HepG2 (cell line): ENCODE measurements around the gene HELZ. TPM values are rescaled to one million over a fixed set of nuclear protein-coding genes. Genes with fewer than 3 reads are reported as not detected.

Experiments
- ATAC-seq: fragments of 200-7000 bp; cut with Tn5 transposase; 3 replicates; pipeline ENCODE4 v1.9.1; 2020; ENCODE audit warnings: mild to moderate bottlenecking, moderate library complexity
- BruUV-seq: library from RNA; stranded (reverse); fragments of 400-500 nt; replicated peaks from 2 replicates; lab custom pipeline; 2021; lab: Mats Ljungman, UMichigan
- CTCF ChIA-PET: fragments of 300-600 bp; formaldehyde crosslinking; extraction: SDS; loops from one replicate; lab custom pipeline; 2021; ENCODE audit warnings: low total read pairs, inconsistent platforms, low intra/inter-chr PET ratio; lab: Yijun Ruan, JAX
- POLR2A ChIA-PET: fragments of 350-600 bp; sonication (Branson Sonifier 250); formaldehyde crosslinking; loops from one replicate; lab custom pipeline; 2020; ENCODE audit warnings: antibody characterized with exemption, inconsistent platforms; lab: Yijun Ruan, JAX
- DNase-seq: peaks from one replicate; pipeline ENCODE4 v3.0.0-alpha.2; 2015; ENCODE audit warnings: low spot score
- FAIRE-seq: peaks from 3 replicates; lab custom pipeline; 2011; peaks lifted over from hg19 to GRCh38; lab: Jason Lieb, UNC
- H2AFZ ChIP-seq: one replicate; pipeline ENCODE4 v1.6.1; 2011; ENCODE audit warnings: low read length, inconsistent platforms
- H3K27ac ChIP-seq: fragments of 300-600 bp; 3 replicates; pipeline ENCODE4 v1.8.0; 2011; ENCODE audit warnings: mixed run types, mild to moderate bottlenecking, mixed read lengths, low read length, inconsistent platforms; ENCODE audit not compliant: insufficient read depth; ENCODE audit errors: extremely low read length
- H3K27me3 ChIP-seq, 2 experiments: fragments of 200-600 bp in 1 of 2; 2 replicates in 1 of 2; 3 replicates in 1 of 2; pipeline versions ENCODE4 v1.6.0 to v1.8.0; 2011; ENCODE audit warnings: low read length in 2 of 2, mild to moderate bottlenecking in 2 of 2, moderate library complexity in 2 of 2, inconsistent platforms in 1 of 2; ENCODE audit not compliant: insufficient read depth in 2 of 2, control insufficient read depth in 1 of 2
- H3K36me3 ChIP-seq, 2 experiments: fragments of 200-600 bp in 1 of 2; replicated peaks in 1 of 2; 2 replicates in 1 of 2; 3 replicates in 1 of 2; pipeline versions ENCODE4 v1.5.1 to v1.8.0; 2011; ENCODE audit warnings: low read length in 2 of 2, inconsistent platforms in 1 of 2; ENCODE audit not compliant: insufficient read depth in 2 of 2, control insufficient read depth in 1 of 2
- H3K4me1 ChIP-seq: 2 replicates; pipeline ENCODE4 v1.5.1; 2012; ENCODE audit warnings: low read length, inconsistent platforms; ENCODE audit not compliant: insufficient read depth
- H3K4me2 ChIP-seq: 2 replicates; pipeline ENCODE4 v1.6.0; 2011; ENCODE audit warnings: low read depth, low read length, inconsistent platforms
- H3K4me3 ChIP-seq, 3 experiments: fragments of 200-600 bp in 1 of 3; sonication (generic), shearing (Covaris generic) in 1 of 3; replicated peaks in 1 of 3; 2 replicates each; pipeline ENCODE4 v1.5.1; 2011 to 2016; ENCODE audit warnings: low read length in 3 of 3, inconsistent platforms in 2 of 3, low read depth in 2 of 3, mild to moderate bottlenecking in 2 of 3, control low read depth in 1 of 3, mixed read lengths in 1 of 3; ENCODE audit not compliant: insufficient read depth in 1 of 3
- H3K79me2 ChIP-seq: one replicate; pipeline ENCODE4 v1.6.1; 2011; ENCODE audit warnings: low read length, inconsistent platforms; ENCODE audit not compliant: insufficient read depth
- H3K9ac ChIP-seq: 2 replicates; pipeline ENCODE4 v1.6.0; 2011; ENCODE audit warnings: mild to moderate bottlenecking, low read depth, low read length, inconsistent platforms; ENCODE audit not compliant: insufficient read depth
- H3K9me3 ChIP-seq: 2 replicates; pipeline ENCODE4 v1.5.1; 2012; ENCODE audit warnings: mild to moderate bottlenecking, low read length
- H4K20me1 ChIP-seq: 2 replicates; pipeline ENCODE4 v1.6.0; 2011; ENCODE audit warnings: inconsistent platforms, mild to moderate bottlenecking, low read length, moderate library complexity; ENCODE audit not compliant: insufficient read depth
- CEBPB ChIP-seq: IDR thresholded peaks from 2 replicates; pipeline ENCODE4 v1.6.1; 2011; ENCODE audit warnings: low read depth, low read length, improper control_type of control experiment, borderline replicate concordance
- CEBPG ChIP-seq: IDR thresholded peaks from 2 replicates; pipeline ENCODE4 v1.6.1; 2016
- E2F2 ChIP-seq: sonication (generic); formaldehyde crosslinking; IDR thresholded peaks from 2 replicates; pipeline ENCODE4 v1.4.0; 2020; ENCODE audit warnings: missing genetic modification reagents, borderline replicate concordance
- E2F5 ChIP-seq: sonication (generic); formaldehyde crosslinking; conservative IDR thresholded peaks from 2 replicates; pipeline ENCODE4 v1.4.0; 2020; ENCODE audit warnings: missing genetic modification reagents
- HMG20B ChIP-seq: conservative IDR thresholded peaks from 2 replicates; pipeline ENCODE4 v1.6.1; 2016; ENCODE audit warnings: missing genetic modification reagents, missing compliant biosample characterization
- HNF4G ChIP-seq, 2 experiments: sonication (generic) in 1 of 2; formaldehyde crosslinking in 1 of 2; IDR thresholded peaks; 2 replicates each; pipeline versions ENCODE4 v1.4.0 to v1.6.1; 2011 to 2020; ENCODE audit warnings: borderline replicate concordance in 2 of 2, low read depth in 2 of 2, mild to moderate bottlenecking in 2 of 2, low read length in 1 of 2, missing genetic modification reagents in 1 of 2, moderate library complexity in 1 of 2
- POLR2A ChIP-seq, 2 experiments: IDR thresholded peaks; 2 replicates each; pipeline ENCODE4 v1.6.1; 2011; ENCODE audit warnings: low read depth in 2 of 2, low read length in 2 of 2, mild to moderate bottlenecking in 1 of 2, moderate library complexity in 1 of 2; ENCODE audit not compliant: insufficient read depth in 1 of 2
- SNAPC2 ChIP-seq: sonication (generic); formaldehyde crosslinking; IDR thresholded peaks from 2 replicates; pipeline ENCODE4 v1.8.1; 2022; ENCODE audit warnings: mild to moderate bottlenecking, missing genetic modification reagents
- SRSF1 ChIP-seq: fragments of 200-400 bp; formaldehyde crosslinking; optimal IDR thresholded peaks from 2 replicates; pipeline ENCODE3; 2017; ENCODE audit warnings: mild to moderate bottlenecking, low read depth, low read length, moderate library complexity
- TP53 ChIP-seq: sonication (generic); formaldehyde crosslinking; conservative IDR thresholded peaks from 2 replicates; pipeline ENCODE4 v1.4.0; 2020; ENCODE audit warnings: missing genetic modification reagents
- ZNF30 ChIP-seq: sonication (generic); formaldehyde crosslinking; IDR thresholded peaks from 2 replicates; pipeline ENCODE4 v1.5.0; 2020; ENCODE audit warnings: mild to moderate bottlenecking, missing genetic modification reagents
- ZNF616 ChIP-seq: sonication (generic); formaldehyde crosslinking; IDR thresholded peaks from 2 replicates; pipeline ENCODE4 v1.5.0; 2020; ENCODE audit warnings: low read depth, mild to moderate bottlenecking, missing genetic modification reagents
- ZNF724P ChIP-seq: sonication (generic); formaldehyde crosslinking; IDR thresholded peaks from 2 replicates; pipeline ENCODE4 v1.8.0; 2022; ENCODE audit warnings: missing genetic modification reagents, borderline replicate concordance
- whole genome bisulfite sequencing: methylation state at CpG from one replicate; pipeline ENCODE4 v1.1.6; 2017; ENCODE audit warnings: low lambda C conversion rate; 5-methylcytosine and 5-hydroxymethylcytosine counted together
- in situ Hi-C: cut with HindIII; loops from 2 replicates; pipeline ENCODE4 v1.10.0; 2017; ENCODE audit warnings: low pct_unique_long_range_greater_than_20kb; ENCODE audit not compliant: extremely low pct_ligation_motif_present
- intact Hi-C: fragments of 100-400 bp; cut with micrococcal nuclease; formaldehyde crosslinking; loops from one replicate; pipeline ENCODE4 v1.10.0; 2022; ENCODE audit not compliant: unreplicated experiment
- polyA plus RNA-seq, 8 experiments: library from polyadenylated mRNA; depleted of rRNA in 3 of 8; stranded (reverse) in 7 of 8; unstranded in 1 of 8; fragments of >200 nt; fragmentation: Illumina TruSeq in 4 of 8; extraction: Trizol in 4 of 8; gene quantifications; 2 replicates each; pipeline versions ENCODE4 v1.2.1 to v1.2.3, GENCODE V29; 2011 to 2016; ENCODE audit warnings: low read depth in 4 of 8, missing spikeins in 1 of 8, mixed read lengths in 1 of 8; ENCODE audit not compliant: insufficient read depth in 1 of 8
- total RNA-seq, 5 experiments: library from RNA; depleted of rRNA; stranded (reverse); fragments of >200 nt; fragmentation: Illumina TruSeq; extraction: Trizol; gene quantifications; 2 replicates each; pipeline ENCODE4 v1.2.3, GENCODE V29; 2016; ENCODE audit warnings: low read depth in 1 of 5

Gene HELZ
- total and polyA plus RNA-seq, 2 of the 13 experiments (the other 11 are each of a cell fraction or from before 2014, with no cell fraction given) = 35.3 to 52.4 TPM

DNA sequence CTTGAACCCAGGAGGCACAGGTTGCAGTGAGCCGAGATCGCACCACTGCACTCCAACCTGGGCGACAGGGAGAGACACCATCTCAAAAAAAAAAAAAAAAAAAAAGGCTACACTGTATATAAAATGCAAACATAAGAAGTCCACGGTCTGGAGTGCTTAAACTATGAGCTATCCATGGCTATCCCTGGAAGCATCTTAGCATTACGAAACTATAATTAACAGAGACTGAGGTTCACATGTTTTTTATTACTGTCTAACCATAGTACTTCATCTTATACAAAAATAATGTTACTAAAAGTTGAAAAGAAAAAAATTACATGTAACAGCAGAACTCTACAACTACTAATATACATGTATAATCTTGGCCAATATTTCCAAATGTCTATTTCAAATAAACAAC is 32.8 kb downstream of the HELZ start:
- Histone ChIP-seq H3K79me2 (peaks cover 51% of the 10 kb centered on the region), H3K4me2 (no peak overlapping the region), H3K27ac (no peak overlapping the region), H3K4me1 (peaks cover 55% of the 10 kb centered on the region), H3K36me3 (peaks cover 26 to 53% of the 10 kb centered on the region in 2 experiments), H2AFZ (no peak overlapping the region), H3K9me3 (no peaks in the 10 kb centered on the region)
- in situ Hi-C loops = no loop called here
- no peak for FAIRE-seq
- intact Hi-C loops = no loop called here
- no peak for TF ChIP-seq TP53 (CRISPR knock-in tag)
- TF ChIP-seq, all 625 proteins: peak for 0
- Histone ChIP-seq H4K20me1 (peaks cover 43% of the 10 kb centered on the region), H3K27me3 (no peaks in the 10 kb centered on the region), H3K9ac (no peak overlapping the region), H3K4me3 (no peak overlapping the region)
- CTCF ChIA-PET = no interaction called here
- DNase-seq (no peak), ATAC-seq (no peak)
- 93% methylated on average over 5 of the region's 5 CpGs for WGBS
- POLR2A ChIA-PET = interaction anchor here (0.8 kb wide), 1 partner anchor 21 kb away, joined by 3 read pairs; no protein-coding TSS in a partner anchor
- no TSS peak for BruUV-seq

GRCh38 chr17:67211742-67212141 is 33.3 kb downstream of the HELZ start:
- intact Hi-C loops = no loop called here
- Histone ChIP-seq H3K4me1 (peaks cover 50% of the 10 kb centered on the region), H3K27ac (no peak overlapping the region), H3K79me2 (peaks cover 48% of the 10 kb centered on the region), H3K36me3 (peaks cover 22 to 49% of the 10 kb centered on the region in 2 experiments)
- no peak for FAIRE-seq
- peak; percentile 9 for DNase-seq
- TF ChIP-seq SNAPC2 = no peak
- TF ChIP-seq CEBPG (CRISPR knock-in tag) = 0 out of 2 replicates have a peak, but pooled peaks have one; percentile 37
- TF ChIP-seq ZNF30 (CRISPR knock-in tag) = no peak
- TF ChIP-seq HNF4G (IDR thresholded peaks at IDR 0.05; ENCODE audit: borderline replicate concordance, low read depth, low read length) = no peak
- TF ChIP-seq HNF4G (CRISPR knock-in tag; IDR thresholded peaks at IDR 0.05; ENCODE audit: borderline replicate concordance, low read depth) = no peak
- TF ChIP-seq SRSF1 = no peak
- TF ChIP-seq ZNF724P (CRISPR knock-in tag) = no peak
- no peak for TF ChIP-seq E2F2 (CRISPR knock-in tag)
- TF ChIP-seq CEBPB = peak; percentile 60; the same call in 1 of the 2 replicates
- no peak for TF ChIP-seq ZNF616
- no peak for TF ChIP-seq HMG20B
- no peak for TF ChIP-seq POLR2A (IDR thresholded peaks at IDR 0.05; ENCODE audit: insufficient read depth in 1 of 2, low read depth in 2 of 2, low read length in 2 of 2)
- no peak for TF ChIP-seq E2F5 (CRISPR knock-in tag)
- TF ChIP-seq, all 625 proteins: peak for 2
- no peak overlapping the region for H3K4me3 ChIP-seq
- no peak overlapping the region for H2AFZ ChIP-seq
- no peaks in the 10 kb centered on the region for H3K27me3 ChIP-seq
- WGBS = 98% methylated on average over 5 of the region's 5 CpGs
- ChIA-PET CTCF (no interaction called here), POLR2A (no interaction called here)
- no peak overlapping the region for H3K9ac ChIP-seq
- in situ Hi-C loops = no loop called here
- no peak overlapping the region for H3K4me2 ChIP-seq
- peaks cover 38% of the 10 kb centered on the region for H4K20me1 ChIP-seq
- no TSS peak for BruUV-seq
- ATAC-seq = no peak
- H3K9me3 ChIP-seq = no peaks in the 10 kb centered on the region
